ENCODE results near the gene OTOF. TPM values are rescaled to one million over a fixed set of nuclear protein-coding genes. Genes with fewer than 3 reads are reported as not detected.

The OTOF gene
- total RNA-seq, 6 experiments from 2014 or later, result 0.06 to 0.12 TPM; not detected in 4

DNA sequence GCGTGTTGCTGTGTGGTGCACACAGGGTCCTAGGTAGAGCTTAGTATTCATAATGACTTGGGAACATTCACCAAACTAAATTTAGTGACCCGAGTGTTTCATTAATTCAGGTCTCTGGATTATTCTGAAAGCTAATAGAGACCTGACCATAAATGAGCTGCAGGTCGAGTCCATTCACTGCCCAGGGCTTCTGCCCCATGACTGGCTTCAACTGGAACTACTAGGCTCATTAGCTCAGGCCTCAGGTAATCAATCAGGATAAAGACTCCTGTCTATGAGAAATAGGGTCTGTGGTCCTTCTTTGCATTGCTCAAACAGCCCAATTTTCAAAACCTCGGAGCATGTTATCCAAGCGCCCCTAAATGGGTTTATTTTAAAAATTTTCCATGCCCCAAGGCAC lies 30.0 kb upstream of the OTOF start:
- DNase-seq (no peak), ATAC-seq (no peak)
- no peaks in the 10 kb centered on the region for H3K9me3 ChIP-seq
- TF ChIP-seq CTCF (IDR thresholded peaks at IDR 0.05) (no peak), POLR2A (IDR thresholded peaks at IDR 0.05) (no peak)
- H3K36me3 ChIP-seq, result no peaks in the 10 kb centered on the region
- H3K27ac ChIP-seq, result no peak overlapping the region
- WGBS (ENCODE audit: insufficient coverage, low coverage, low lambda C conversion rate, missing lambda C conversion rate), result 77% methylated on average over 5 of the region's 5 CpGs
- no peaks in the 10 kb centered on the region for H3K27me3 ChIP-seq
- H3K4me1 ChIP-seq, result peaks cover 0 to 6% (median 0%) of the 10 kb centered on the region in 4 donors
- H3K4me3 ChIP-seq, result no peak overlapping the region
- intact Hi-C loops (cut with DNase I), result no loop called here

- intact Hi-C loops (cut with DNase I), result no loop called here
- Histone ChIP-seq H3K9me3 (no peaks in the 10 kb centered on the region), H3K36me3 (no peaks in the 10 kb centered on the region), H3K27ac (no peak overlapping the region), H3K27me3 (no peaks in the 10 kb centered on the region), H3K4me3 (no peak overlapping the region), H3K4me1 (peaks cover 0 to 6% (median 0%) of the 10 kb centered on the region in 4 donors)
- ATAC-seq (no peak), DNase-seq (no peak)
- TF ChIP-seq CTCF (IDR thresholded peaks at IDR 0.05) (no peak), POLR2A (IDR thresholded peaks at IDR 0.05) (no peak)
Measured at GRCh38 chr2:26507088-26507487, 29.2 kb upstream of the OTOF start.

GRCh38 chr2:26506279-26506678 lies 28.4 kb upstream of the OTOF start:
- Histone ChIP-seq H3K4me3 (no peak overlapping the region), H3K36me3 (no peaks in the 10 kb centered on the region), H3K27me3 (no peaks in the 10 kb centered on the region), H3K4me1 (peaks cover 0 to 6% (median 0%) of the 10 kb centered on the region in 4 donors), H3K27ac (no peak overlapping the region), H3K9me3 (no peaks in the 10 kb centered on the region)
- intact Hi-C loops (cut with DNase I), result no loop called here
- DNase-seq, result no peak
- ATAC-seq, result no peak
- 75% methylated on average over 4 of the region's 4 CpGs for whole genome bisulfite sequencing (ENCODE audit: insufficient coverage, low coverage, low lambda C conversion rate, missing lambda C conversion rate)
- no peak for TF ChIP-seq CTCF (IDR thresholded peaks at IDR 0.05)
- TF ChIP-seq POLR2A (IDR thresholded peaks at IDR 0.05), result no peak

GRCh38 chr2:26504002-26504401 lies 26.1 kb upstream of the OTOF start:
- DNase-seq (no peak), ATAC-seq (no peak)
- Histone ChIP-seq H3K4me1 (peaks cover 0 to 6% (median 0%) of the 10 kb centered on the region in 4 donors), H3K9me3 (no peaks in the 10 kb centered on the region), H3K36me3 (no peaks in the 10 kb centered on the region), H3K27ac (no peak overlapping the region), H3K4me3 (no peak overlapping the region), H3K27me3 (no peaks in the 10 kb centered on the region)
- 37% methylated on average over 5 of the region's 13 CpGs for WGBS (ENCODE audit: insufficient coverage, low coverage, low lambda C conversion rate, missing lambda C conversion rate)
- intact Hi-C loops (cut with DNase I), result no loop called here
- TF ChIP-seq CTCF (IDR thresholded peaks at IDR 0.05), result no peak
- no peak for TF ChIP-seq POLR2A (IDR thresholded peaks at IDR 0.05)
